GM18502 (cell line): Measurements from ENCODE around the gene AMBRA1.

Source experiments
- ATAC-seq: cut with Tn5 transposase; IDR thresholded peaks from one replicate; pipeline ENCODE4 v1.9.1; 2021; ENCODE audit warnings: mild to moderate bottlenecking; ENCODE audit not compliant: unreplicated experiment, poor library complexity

The AMBRA1 gene, protein sequence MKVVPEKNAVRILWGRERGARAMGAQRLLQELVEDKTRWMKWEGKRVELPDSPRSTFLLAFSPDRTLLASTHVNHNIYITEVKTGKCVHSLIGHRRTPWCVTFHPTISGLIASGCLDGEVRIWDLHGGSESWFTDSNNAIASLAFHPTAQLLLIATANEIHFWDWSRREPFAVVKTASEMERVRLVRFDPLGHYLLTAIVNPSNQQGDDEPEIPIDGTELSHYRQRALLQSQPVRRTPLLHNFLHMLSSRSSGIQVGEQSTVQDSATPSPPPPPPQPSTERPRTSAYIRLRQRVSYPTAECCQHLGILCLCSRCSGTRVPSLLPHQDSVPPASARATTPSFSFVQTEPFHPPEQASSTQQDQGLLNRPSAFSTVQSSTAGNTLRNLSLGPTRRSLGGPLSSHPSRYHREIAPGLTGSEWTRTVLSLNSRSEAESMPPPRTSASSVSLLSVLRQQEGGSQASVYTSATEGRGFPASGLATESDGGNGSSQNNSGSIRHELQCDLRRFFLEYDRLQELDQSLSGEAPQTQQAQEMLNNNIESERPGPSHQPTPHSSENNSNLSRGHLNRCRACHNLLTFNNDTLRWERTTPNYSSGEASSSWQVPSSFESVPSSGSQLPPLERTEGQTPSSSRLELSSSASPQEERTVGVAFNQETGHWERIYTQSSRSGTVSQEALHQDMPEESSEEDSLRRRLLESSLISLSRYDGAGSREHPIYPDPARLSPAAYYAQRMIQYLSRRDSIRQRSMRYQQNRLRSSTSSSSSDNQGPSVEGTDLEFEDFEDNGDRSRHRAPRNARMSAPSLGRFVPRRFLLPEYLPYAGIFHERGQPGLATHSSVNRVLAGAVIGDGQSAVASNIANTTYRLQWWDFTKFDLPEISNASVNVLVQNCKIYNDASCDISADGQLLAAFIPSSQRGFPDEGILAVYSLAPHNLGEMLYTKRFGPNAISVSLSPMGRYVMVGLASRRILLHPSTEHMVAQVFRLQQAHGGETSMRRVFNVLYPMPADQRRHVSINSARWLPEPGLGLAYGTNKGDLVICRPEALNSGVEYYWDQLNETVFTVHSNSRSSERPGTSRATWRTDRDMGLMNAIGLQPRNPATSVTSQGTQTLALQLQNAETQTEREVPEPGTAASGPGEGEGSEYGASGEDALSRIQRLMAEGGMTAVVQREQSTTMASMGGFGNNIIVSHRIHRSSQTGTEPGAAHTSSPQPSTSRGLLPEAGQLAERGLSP (N-terminal part only)

DNA sequence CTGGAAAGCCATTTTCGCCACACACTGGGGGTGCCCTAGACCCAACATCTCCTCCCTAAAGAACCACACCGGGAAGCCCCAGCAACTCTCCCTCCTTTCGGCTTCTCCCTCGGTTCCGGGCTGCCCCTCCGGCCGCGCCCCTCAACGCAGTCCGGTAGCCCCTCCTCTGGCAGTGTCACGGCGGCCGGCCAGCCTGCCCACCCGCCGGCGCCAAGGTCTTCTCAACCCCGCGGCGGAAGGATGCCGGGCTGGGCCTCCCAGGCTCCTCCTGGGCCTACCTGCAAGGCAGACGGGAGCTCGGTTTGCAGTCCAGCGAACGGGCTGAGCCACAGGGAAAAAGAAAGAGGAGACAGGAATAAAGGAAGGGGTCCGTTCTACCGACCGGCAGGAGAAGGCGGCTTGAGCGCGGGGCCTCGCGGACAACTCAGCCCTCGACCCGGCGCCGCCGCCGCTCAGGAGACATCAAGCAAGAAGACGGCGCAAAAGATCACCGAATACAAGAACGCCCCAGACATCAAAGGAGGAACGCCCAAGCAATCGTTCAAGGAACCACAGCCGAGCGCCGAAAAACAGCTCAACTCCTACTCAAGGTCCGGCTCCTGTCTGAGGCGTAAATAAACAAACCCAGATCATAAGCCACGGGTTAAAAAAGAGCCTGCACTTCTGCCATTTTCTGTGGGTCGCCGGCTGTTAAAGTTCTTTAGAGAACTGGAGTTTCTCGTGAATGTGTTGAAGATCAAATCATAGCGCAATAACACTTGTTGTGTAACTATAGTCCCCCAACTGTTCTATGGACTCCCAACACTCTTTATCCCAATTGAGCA, at the start of gene AMBRA1:
Gene AMBRA1, minus strand, starts transcription at position 474 of the 824 bp plus-strand sequence. CDS start 45,643 bp downstream, outside the sequence.
- ATAC-seq = peak; percentile 79

DNA sequence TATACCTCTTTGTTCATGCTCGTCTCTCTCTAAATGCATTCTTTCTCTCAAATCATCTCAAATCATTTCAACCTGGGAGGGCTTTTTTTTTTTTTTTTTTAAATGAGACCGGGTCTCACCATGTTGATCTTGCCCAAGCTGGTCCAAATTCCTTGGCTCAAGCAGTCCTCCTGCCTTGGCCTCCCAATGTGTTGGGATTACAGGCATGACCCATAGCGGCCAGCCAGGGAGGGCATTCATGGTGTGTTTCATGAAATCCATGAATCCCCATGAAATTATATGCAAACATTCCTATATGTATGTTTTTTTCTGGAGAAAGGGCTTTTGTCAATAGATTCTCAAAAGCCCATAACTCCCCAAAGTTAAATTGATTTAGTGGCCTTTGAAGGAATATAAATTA, 49.7 kb upstream of the AMBRA1 start:
- no peak for ATAC-seq

DNA sequence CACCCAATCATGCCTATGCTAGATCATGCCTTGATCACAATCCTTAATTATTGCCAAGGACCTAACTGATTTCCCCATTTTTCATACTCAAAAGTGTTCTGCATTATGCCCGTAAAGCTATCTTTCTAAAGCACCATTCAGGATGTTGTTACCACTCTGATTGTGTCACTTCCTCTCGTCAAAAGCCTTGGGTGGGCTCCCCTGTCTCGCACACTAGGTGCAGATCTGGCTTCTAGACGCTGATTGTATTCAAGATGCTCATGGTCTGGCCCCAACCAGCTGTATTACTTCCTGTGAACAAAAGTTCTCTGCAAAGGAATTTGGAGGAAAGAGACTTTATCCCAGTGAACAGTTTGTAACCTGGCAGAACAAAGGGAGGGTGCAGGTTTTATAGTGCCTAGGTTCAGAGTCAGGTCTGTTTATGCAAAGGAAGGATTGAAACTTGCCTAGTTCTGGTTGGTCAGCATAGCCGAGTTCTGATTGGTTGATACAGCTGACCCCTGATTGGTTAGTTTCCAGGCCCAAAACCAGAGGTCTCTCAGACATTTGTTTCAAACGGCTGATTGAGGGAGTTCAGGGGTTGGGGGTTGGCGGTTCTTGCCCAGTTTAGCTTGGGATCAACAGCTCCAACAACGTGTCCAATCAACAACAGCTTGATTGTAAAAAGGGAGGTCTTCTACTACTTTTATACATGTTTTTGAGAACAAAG, 49.0 kb upstream of the AMBRA1 start:
- no peak for ATAC-seq

DNA sequence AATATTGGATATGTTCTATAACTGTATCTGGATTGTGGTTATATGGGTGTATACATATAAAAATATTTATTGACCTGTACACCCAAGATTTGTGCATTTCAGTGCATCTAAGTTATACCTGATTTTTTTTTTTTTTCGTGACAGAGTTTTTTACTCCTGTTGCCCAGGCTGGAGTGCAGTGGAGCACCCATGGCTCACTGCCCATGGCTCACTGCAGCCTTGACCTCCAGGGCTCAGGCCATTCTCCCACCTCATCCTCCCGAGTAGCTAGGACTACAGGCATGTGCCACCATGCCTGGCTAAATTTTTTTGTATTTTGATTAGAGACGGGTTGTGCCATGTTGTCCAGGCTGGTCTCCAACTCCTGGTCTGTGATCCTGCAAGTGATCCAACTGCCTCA, 47.8 kb upstream of the AMBRA1 start:
- ATAC-seq = no peak

DNA sequence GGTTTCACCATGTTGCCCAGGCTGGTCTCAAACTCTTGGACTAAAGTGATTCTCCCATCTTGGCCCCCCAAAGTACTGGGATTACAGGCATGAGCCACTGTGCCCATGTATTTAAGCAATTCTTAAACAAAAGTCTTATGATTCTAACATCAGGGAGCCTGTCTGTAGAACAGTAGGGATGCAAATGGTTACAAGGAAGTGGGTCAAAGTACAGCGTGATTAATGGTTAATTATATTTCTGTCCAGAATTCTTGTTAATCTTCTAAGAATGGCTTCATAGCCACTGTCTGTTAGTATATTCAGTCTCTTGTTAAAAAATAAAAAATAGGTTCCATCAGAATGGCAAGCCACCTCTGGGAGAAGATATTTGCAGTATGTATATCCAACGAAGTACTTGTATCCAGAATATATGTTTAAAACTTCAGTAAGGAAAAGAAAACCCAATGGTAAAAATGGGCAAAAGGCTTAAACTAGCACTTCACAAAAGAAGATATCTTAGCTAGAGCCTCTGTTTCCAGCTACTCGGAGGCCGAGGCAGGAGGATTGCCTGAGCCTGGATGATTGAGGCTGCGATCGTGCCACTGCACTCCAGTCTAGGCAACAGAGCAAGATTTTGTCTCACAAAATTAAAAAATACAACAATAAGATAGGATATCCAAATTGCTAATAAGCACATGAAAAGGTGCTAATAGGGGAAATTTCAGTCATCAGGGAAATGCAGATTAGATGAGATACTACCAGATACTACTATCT, 46.4 kb upstream of the AMBRA1 start:
- ATAC-seq = no peak

DNA sequence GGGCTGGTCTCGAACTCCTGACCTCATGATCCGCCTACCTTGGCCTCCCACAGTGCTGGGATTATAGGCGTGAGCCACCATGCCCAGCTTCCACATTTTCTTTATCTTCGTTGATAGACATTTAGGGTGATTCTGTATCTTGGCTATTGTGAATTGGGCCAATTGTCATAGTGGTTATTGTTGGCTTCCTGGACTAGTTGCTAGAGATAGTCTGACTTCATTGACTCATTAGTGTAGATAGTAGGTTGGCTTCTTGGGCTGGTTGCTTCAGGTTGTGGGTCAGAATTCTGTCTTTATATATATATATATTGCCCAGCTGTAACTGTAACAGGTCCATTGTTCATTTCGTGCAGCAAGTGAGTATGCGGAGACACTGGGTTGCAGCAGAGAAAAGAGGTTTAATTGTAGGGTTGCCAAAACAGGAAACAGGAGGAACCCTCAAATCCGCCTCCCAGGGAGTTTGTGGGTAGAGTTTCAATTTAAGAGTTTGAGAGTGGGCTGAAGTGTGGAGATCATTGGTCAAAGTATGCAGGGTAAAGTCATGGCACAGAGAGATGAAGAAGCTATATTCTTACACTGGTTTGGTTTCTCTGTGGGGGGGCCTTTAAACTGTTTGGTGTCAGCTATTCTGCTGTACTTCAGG, 45.5 kb upstream of the AMBRA1 start:
- ATAC-seq = no peak

DNA sequence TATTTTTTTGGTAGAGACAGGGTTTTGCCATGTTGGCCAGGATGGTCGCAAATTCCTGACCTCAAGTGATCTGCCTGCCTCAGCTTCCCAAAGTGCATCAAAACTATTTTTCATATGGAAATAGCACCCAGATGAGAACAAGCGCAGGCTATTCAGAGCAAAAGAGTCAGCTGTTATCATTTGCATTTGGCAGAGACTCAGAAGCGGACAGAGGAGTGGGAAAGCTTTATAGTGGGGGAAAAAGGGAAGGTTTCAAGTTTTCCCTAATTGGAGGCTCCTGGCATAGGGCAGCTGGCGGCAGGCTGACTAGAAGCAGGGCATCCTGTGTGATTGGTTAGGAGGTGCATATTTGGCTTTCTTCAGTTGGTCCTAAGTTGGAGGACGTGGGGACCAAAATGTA, 43.7 kb upstream of the AMBRA1 start:
- no peak for ATAC-seq

DNA sequence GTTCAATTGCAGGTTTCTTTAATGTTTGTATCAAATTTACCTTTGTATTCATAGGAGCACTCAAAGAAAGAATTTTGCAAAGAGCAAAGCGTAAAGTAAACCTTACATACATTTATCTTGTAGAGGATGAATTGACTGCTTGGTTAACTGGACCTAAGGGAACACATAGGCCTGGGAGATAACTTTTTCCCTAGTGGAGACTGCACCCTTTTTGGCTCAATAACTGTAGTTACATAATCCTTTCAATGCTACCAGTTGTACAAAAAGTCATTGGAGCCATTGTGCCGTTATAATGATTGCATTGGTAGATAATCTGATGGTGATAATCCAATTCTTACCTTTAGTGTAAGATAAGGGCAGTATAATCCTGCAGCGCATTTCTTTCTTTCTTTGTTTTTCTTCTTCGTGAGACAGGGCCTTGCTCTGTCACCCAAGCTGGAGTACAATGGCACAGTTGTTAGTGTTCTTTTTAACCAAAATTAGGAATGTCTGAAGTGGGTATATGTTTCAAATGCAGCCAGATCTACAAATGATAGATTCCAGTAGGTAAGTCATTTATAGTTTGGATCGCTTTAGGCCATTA, 41.8 kb upstream of the AMBRA1 start:
- ATAC-seq = no peak

DNA sequence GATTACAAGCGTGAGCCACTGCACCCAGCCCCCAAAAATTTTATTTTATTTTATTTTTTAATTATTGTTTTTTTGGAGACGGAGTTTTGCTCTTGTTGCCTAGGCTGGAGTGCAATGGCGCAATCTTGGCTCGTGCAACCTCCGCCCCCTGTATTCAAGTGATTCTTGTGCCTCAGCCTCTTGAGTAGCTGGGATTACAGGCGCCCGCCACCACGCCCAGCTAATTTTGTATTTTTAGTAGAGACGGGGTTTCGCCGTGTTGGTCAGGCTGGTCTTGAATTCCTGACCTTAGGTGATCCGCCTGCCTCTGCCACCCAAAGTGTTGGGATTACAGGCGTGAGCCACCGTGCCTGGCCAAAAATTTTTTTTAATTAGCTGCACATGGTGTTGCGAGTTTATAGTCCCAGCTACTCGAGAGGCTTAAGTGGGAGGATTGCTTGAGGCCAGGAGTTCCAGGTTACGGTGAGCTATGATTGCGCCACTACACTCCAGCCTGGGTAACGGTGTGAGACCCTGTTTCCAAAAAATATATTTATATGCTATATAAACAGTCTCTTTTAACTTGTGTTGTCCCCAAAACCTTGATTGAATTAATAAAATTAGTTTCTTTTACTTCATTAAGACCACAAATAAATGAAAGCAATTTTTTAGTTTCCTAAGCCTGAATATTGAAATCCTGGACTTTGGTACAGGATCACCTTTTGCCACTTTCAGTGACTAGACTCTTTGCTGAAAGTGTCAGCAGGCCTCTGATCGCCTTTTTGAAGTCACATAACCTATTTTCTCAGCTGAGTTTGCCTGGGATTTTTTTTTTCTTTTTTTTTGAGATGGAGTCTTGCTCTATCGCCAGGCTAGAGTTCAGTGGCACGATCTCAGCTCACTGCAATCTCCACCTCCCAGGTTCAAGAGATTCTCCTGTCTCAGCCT, 39.7 kb upstream of the AMBRA1 start:
- no peak for ATAC-seq

DNA sequence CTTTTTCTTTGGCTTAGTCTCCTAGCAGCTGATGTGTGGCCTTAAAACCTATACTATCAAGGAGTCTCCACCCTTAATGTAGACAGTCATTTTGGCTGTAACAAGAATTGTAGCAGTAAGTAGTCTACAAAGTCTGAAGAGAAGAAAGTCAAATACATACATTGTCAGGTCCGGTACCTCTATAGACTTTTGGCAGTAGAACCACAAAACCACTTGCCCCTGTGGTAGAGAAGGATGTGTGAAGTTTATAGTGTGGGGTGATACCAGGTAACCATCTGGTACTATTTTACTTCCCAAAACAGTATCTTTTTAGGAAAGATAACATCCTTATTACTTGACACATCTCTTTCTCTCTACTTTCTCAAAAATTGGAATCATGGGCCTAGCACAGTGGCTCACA, 38.7 kb upstream of the AMBRA1 start:
- no peak for ATAC-seq

DNA sequence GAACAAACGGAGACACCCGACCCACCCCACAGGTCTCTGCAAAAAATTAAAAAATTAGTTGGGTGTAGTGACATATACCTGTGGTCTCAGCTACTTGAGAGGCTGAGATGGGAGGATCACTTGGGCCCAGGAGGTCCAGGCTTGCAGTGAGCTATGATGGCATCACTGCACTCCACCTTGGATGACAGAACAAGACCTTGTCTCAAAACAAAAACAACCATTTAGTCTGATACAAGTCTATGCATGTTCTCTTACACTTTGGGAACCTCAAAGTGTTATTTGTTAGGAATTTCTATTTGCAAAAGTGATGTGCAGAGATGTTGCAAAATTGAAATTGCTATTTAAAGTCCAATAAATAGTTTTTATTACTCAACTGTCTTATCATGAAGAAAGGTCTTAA, 37.9 kb upstream of the AMBRA1 start:
- no peak for ATAC-seq

DNA sequence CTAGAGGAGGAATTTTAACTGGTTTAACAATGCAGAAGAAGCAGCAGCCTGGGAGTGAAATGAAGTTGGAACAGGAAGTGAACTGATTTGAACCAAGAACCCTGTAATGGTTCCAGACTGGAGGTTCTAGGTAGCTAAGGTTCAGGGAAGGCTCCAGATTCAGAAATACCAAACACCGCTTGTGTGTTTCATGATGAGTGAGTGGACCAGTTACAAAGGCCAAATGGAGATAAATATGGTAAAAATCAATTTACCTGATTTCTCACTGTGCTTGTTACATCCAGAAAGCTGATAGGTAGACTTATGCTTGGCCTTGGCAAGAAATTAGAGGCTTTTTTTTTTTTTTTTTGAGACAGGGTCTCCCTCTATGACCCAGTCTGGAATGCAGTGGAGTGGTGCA, 36.4 kb upstream of the AMBRA1 start:
- ATAC-seq = no peak

DNA sequence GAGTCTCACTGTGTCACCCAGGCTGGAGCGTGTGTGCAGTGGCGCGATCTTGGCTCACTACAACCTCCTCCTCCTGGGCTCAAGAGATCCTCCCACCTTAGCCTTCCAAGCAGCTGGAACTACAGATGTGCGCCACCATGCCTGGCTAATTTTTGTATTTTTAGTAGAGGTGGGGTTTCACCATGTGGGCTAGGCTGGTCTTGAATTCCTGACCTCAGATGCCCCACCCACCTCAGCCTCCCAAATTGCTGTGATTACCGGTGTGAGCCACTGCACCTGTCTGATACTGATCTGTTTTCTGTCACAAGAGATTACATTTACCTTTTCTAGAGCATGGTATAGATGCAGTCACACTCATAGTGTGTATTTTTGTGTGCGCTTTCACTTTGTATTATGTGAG, 35.1 kb upstream of the AMBRA1 start:
- no peak for ATAC-seq

DNA sequence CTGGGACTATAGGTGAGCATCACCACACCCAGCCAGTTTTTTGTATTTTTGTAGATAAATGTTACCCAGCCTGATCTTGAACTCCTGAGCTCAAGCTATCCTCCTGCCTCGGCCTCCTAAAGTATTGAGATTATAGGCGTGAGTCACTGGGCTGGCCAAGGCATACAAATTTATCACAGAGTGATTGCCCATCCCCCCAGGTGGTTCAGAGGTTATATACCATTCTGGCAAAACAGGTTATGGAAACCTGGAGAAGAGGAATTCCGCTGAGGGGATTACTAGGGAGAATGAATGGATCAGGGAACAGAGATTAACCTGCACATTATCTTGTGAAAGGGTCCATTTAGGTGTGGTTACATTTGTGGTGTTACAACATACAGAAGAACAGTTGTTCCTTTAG, 31.6 kb upstream of the AMBRA1 start:
- no peak for ATAC-seq

DNA sequence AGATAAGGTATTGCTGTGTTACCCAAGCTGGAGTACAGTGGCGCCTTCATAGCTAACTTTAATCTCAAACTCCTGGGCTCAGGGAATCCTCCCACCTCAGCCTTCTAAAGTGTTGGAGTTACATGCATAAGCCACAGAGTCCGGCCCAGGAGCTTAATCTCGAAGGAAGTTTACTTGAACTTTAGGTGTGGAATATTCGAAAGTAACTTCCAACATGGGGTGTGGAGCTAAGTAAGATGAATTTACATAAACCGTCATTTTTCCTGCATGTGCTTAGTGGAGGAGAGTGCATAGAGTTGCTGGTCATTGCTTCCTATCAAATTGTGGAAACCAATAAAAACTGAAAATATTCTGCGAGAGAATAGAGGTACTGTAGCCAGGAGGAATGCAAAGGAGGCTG, 25.0 kb upstream of the AMBRA1 start:
- no peak for ATAC-seq

DNA sequence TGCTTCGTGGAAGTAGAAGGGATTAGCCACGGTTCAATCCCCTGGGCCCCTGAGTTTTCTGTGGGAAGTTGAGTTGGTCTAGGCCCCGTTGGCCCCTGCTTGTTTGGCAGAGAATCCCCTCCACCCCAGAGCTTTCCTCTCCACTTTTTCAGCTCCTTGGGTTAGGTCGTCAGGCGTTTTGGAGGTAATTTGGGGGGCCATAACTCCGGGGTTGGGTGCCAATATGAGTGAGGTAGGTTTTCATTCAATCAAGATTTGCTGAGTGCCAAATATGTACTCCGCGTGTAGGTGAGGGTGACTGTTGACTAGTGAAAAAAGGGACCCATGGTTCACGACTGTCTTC, 24.1 kb upstream of the AMBRA1 start:
- ATAC-seq = no peak
